GM06990 (cell line): Measurements from ENCODE around the gene ABHD1.

Source experiments
- DNase-seq: peaks from one replicate; pipeline ENCODE4 v3.0.0-alpha.2; 2011; ENCODE audit not compliant: insufficient read length; ENCODE audit errors: extremely low read depth
- H3K27me3 ChIP-seq: replicated peaks from 2 replicates; pipeline ENCODE4 v1.6.0; 2011; ENCODE audit warnings: low read length; ENCODE audit not compliant: control insufficient read depth, insufficient read depth
- H3K36me3 ChIP-seq: 2 replicates; pipeline ENCODE4 v1.5.1; 2011; ENCODE audit warnings: low read length; ENCODE audit not compliant: control insufficient read depth, insufficient read depth
- H3K4me3 ChIP-seq: replicated peaks from 2 replicates; pipeline ENCODE4 v1.5.1; 2011; ENCODE audit warnings: low read depth, mild to moderate bottlenecking, control low read depth, low read length
- CTCF ChIP-seq: IDR thresholded peaks from 2 replicates; pipeline ENCODE4 v1.5.1; 2011; ENCODE audit warnings: low read length, control low read depth, mild to moderate bottlenecking, inconsistent platforms; ENCODE audit not compliant: insufficient read depth, poor library complexity, severe bottlenecking

Gene ABHD1

GRCh38 chr2:27133195-27133875 is 9.7 kb downstream of the ABHD1 start:
- DNase-seq: no peak
- TF ChIP-seq CTCF: no peak
- Histone ChIP-seq H3K27me3 (no peaks in the 10 kb centered on the region), H3K4me3 (peak overlapping the region; percentile 97), H3K36me3 (peaks cover 29% of the 10 kb centered on the region)

DNA sequence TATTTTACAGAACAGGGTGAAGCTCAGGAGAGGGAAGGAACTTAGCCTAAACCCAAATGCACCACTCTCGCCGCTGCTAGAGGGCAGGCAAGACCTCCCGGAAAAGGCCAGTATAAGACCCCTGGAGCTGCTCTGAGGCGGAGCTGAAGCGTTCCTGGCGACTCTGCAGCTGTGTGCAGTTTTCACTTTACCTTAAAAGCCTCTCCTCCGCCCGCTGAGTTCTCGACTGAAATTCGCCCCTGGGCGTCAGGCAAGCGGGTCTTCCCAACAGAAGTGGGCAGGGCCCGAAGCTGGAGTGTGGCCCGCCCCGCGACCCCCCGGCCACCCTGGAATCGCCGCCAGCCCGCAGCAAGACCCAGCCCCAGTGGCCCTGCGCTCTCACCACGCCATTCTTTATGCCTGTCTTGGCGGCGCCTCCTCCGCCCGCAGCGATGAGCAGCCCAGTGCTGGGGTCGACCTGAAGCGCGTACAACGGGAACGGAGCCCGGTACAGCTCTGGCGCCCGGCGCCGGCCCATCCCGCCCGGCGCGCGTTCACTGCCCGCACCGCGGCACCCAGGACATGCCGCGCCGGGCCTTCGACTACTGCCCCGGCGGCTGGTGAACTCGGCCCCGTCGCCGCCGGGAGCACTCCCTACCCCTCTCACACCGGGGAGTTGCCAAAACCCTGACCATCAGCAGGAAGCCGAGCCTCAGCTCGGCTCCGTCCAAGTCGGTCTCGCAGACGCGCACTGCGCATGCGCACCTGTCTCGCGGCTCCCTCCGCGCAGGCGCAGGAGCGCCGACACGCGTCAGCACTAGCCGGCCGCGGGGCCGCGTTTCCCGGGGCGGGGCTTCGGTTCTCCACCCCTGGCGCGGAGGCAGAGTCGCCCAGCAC is 10.5 kb downstream of the ABHD1 start, which contains the start of gene PREB:
PREB (minus strand) TSS at position 732 of the 876 bp plus-strand sequence; CDS start at position 517, 215 bp downstream.
- TF ChIP-seq CTCF: peak; percentile 48
- H3K36me3 ChIP-seq: peaks cover 29% of the 10 kb centered on the region
- peak; percentile 98 for DNase-seq
- H3K4me3 ChIP-seq: peak within 1 kb of the TSS; percentile 97
- H3K27me3 ChIP-seq: no peaks in the 10 kb centered on the region

DNA sequence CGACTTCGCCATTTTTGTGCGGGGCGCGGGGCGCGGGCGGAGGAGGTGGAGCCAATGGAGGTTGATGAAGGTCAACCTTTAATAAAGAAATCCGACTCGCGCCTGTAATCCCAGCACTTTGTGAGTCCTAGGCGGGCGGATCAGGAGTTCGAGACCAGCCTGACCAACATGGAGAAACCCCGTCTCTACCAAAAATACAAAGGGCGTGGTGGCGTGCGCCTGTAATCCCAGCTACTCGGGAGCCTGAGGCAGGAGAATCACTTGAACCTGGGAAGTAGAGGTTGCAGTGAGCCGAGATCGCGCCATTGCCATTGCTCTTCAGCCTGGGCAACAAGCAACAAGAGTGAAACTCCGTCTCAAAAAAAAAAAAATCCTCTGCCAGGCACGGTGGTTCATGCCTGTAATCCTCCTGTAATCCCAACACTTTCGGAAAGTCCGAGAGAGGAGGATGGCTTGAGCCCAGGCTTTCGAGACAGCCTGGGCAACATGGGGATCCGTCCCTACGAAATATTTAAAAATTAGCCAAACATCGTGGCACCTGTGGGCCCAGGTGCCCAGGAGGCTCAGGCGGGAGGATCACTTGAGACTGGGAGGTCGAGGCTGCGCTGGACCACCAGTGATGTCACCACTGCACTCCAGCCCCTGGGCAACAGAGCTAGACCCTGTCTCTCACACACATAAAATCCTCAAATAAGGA is 11.3 kb downstream of the ABHD1 start:
- Histone ChIP-seq H3K27me3 (no peaks in the 10 kb centered on the region), H3K36me3 (peaks cover 23% of the 10 kb centered on the region), H3K4me3 (peak overlapping the region; percentile 49)
- TF ChIP-seq CTCF: no peak
- DNase-seq: no peak

DNA sequence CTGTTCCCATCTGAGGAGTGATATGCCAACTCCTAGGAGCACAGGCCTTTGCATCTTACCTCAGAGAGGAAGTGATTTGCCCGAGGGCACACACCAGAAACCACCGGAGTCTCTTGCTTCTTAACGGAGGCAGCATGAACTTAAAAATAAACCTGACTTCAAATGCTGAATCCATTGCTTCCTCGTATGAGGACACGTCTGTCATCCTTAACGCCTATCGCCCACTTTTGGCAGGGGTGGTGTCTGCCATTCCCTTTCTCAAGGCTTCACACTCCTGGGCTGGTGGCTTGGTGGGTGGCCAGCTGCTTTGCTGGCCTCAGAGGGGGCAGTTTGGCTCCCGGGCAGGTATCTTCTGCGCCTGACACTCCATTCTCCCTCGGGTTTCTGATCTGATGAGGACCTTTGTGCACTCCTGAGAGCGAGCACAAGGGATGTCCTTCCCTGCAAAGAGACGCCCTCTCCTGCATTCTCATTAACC is 11.9 kb downstream of the ABHD1 start:
- no peak for DNase-seq
- Histone ChIP-seq H3K36me3 (peaks cover 22% of the 10 kb centered on the region), H3K27me3 (no peaks in the 10 kb centered on the region), H3K4me3 (no peak overlapping the region)
- TF ChIP-seq CTCF: no peak

DNA sequence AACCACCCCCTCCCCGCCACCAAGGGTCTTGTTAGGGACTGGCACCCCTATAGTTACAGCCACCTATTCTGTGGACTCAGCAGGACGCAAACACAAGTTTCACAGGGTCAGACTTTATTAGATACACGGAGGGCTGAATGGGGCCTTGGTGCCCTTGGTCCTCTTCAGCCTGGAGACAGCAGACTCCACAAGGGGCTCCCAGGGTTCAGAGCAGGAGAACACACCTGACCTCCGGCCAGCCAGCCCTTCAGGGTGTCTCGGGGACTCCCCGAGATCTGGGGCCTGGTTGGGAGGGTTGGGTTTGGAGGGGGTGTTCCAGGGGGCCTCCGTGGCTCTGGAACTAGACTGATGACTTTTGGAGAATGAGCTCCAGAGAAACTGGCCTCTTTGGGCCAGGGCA is 13.1 kb downstream of the ABHD1 start:
- no peak for DNase-seq
- no peak overlapping the region for H3K4me3 ChIP-seq
- no peak for TF ChIP-seq CTCF

More for the DNA sequence above, 13.1 kb downstream of the ABHD1 start:
- H3K27me3 ChIP-seq: no peaks in the 10 kb centered on the region
- peaks cover 13% of the 10 kb centered on the region for H3K36me3 ChIP-seq
